Right lobe of liver (tissue), 4 donors: ENCODE results near the gene MYH9.

Experiments used
- CTCF ChIP-seq, 4 donors: fragments of 200-600 bp in 3 of 4; fragments of 450-650 bp in 1 of 4; IDR thresholded peaks; one replicate each; pipeline versions ENCODE4 v1.5.1 to v1.8.0; 2016 to 2022; ENCODE audit warnings: antibody characterized with exemption in 4 of 4, mild to moderate bottlenecking in 2 of 4
- POLR2A ChIP-seq: fragments of 450-650 bp; IDR thresholded peaks from one replicate; pipeline ENCODE4 v1.6.1; 2017; ENCODE audit warnings: antibody characterized with exemption, mild to moderate bottlenecking
- donor health status: DM: no; HTN: no; CAD: no.
- donor health status: DM: no; HTN: no; CAD: no.
- donor health status: DM: no; HTN: yes; CAD: no.

GRCh38 chr22:36238373-36239149 lies 149.2 kb downstream of the MYH9 start:
- TF ChIP-seq POLR2A (no peak), CTCF (IDR thresholded peaks at IDR 0.05) (no peak)
